Muscle of back (tissue), 13 donors: ENCODE measurements around the gene USPL1. TPM values are rescaled to one million over a fixed set of nuclear protein-coding genes. Genes with fewer than 3 reads are reported as not detected.
"Not testable (repeated sequence)": the region's sequence is repeated elsewhere in the genome, so short reads cannot be mapped to it uniquely, and the experiment has no call there.

Experiments used
- DNase-seq, 3 donors: peaks; one replicate each; pipeline versions ENCODE4 v3.0.0 to v3.0.0-alpha.2; 2013
- long read RNA-seq, 9 donors: transcript quantifications; one replicate each; lab custom pipeline, GENCODE V29; 2026
- polyA plus RNA-seq, 10 donors: library from polyadenylated mRNA; unstranded; fragments of 120-200 nt; gene quantifications; one replicate each; pipeline ENCODE4 v1.2.1, GENCODE V29; 2013; ENCODE audit not compliant: insufficient read length in 10 of 10

USPL1 gene
- polyA plus RNA-seq, result 10 to 100 TPM; 12.9 to 21.6 (median 17.2) TPM
- long read RNA-seq, donor 1, partial matches to known transcripts, result 0 of 2 reads
- long read RNA-seq, donor 1, other reads (novel, unspliced or antisense), result 0 of 2 reads
- long read RNA-seq, donor 2, partial matches to known transcripts, result 0 of 2 reads
- long read RNA-seq, donor 2, other reads (novel, unspliced or antisense), result 0 of 2 reads
- long read RNA-seq, donor 3, result 0 reads
- long read RNA-seq, donor 4, result 0 reads
- long read RNA-seq, donor 5, partial matches to known transcripts, result 0 of 2 reads
- long read RNA-seq, donor 5, other reads (novel, unspliced or antisense), result 0 of 2 reads
- long read RNA-seq, donor 6, result 0 reads
- long read RNA-seq, donor 7, partial matches to known transcripts, result 0 of 2 reads
- long read RNA-seq, donor 7, other reads (novel, unspliced or antisense), result 0 of 2 reads
- long read RNA-seq, donor 8, partial matches to known transcripts, result 0 of 2 reads
- long read RNA-seq, donor 8, other reads (novel, unspliced or antisense), result 0 of 2 reads
- long read RNA-seq, donor 9, result 0 reads

DNA sequence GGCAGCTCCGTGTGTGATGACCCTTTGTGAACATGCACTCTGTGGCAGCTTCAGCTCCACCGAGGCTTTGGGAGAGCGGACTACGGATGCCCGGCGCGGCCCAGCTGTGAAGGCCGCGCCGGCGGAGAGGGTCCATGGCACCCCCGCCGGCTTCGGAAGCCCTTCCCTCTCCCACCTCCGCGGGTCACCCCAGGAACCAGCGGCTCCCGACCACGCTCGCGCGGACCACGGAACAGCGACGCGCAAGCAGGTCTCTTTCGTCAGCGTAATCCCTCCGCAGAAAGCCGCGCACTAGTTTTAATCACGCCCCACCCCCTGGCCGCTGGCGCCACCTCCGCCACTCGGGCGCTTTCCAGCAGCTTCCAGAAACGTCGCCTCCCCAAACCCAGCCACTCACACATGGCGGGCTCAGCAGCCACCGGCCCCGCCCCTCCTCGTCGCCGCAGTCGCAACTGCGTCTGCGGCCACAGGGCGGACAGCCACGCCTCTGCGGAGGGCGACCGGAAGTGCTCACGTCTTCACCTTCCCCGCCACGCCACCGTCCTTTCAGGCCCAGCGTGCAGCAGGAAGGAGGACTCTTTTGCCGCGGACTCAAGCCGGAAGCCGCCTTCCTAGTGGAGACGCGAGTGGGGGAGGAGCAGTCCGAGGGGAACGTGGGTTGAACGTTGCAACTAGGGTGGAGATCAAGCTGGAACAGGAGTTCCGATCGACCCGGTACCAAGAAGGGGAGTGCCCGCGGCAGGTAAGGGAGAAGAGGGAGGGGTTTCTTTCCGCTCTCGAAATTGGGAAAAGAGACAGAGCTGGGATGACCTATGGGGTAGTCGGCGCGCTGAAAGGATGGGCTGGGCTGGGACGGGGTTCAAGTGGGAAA, at the start of gene USPL1:
TSS of gene USPL1 (plus strand) at position 606 of the 871 bp plus-strand sequence. CDS start 3,221 bp downstream, outside the sequence.
- DNase-seq, result peak; percentile 99 to 100 (median 99)

GRCh38 chr13:30569901-30570576, 47.7 kb upstream of the USPL1 start:
- DNase-seq, result peak; percentile 44 to 85 (median 55)

DNA sequence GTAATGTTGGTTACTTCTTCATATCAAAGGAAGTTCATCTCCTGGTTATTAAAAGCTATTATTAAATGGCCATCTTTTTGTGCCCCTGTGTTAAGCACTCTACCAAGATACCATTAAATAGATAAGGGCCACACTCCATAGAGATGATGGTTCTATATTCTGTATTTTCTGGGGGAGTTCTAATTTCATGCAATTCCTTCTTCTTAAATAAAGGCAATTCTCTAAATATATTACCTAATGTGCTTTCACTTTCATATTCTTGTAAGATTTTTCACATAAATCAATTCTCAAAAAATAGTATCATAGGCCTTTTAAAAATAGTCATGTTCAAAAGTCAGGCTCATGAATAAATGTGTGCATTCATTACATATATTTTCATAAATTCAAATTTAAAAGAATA, 47.0 kb upstream of the USPL1 start:
- no peak for DNase-seq

DNA sequence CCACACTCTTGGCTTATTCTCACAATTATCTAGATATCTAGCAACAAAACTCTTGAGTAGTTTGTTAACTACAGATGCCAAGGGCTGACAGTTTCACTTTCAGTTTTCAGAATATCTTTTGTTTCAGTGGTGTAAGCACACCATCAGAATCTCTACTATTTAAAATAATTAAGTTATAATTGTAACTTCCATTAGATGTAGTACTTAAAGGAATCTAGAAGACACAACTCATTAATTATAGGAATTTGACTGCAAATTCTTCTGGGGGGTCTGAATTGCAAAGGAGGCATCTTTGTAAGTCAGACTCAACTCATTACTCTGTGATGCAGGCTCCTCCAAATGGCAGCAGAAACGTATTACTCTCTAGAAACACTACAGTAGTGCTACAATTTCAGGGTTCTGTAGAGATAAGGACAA, 44.9 kb upstream of the USPL1 start:
- peak; percentile 55 to 83 (median 62) for DNase-seq

GRCh38 chr13:30576528-30576927, 41.2 kb upstream of the USPL1 start:
- DNase-seq, result peak in 1 of 3 donors; percentile 25

- DNase-seq, result peak in 1 of 3 donors; percentile 64
Observed at GRCh38 chr13:30577401-30577852, 40.3 kb upstream of the USPL1 start.

- DNase-seq, result no peak
Observed at GRCh38 chr13:30580852-30581502, 36.7 kb upstream of the USPL1 start.

GRCh38 chr13:30581582-30581981, 36.1 kb upstream of the USPL1 start:
- DNase-seq, result no peak

- no peak for DNase-seq
Observed at GRCh38 chr13:30584051-30584731, 33.5 kb upstream of the USPL1 start.

- DNase-seq, result no peak
Observed at GRCh38 chr13:30585748-30586262, 31.9 kb upstream of the USPL1 start.

DNA sequence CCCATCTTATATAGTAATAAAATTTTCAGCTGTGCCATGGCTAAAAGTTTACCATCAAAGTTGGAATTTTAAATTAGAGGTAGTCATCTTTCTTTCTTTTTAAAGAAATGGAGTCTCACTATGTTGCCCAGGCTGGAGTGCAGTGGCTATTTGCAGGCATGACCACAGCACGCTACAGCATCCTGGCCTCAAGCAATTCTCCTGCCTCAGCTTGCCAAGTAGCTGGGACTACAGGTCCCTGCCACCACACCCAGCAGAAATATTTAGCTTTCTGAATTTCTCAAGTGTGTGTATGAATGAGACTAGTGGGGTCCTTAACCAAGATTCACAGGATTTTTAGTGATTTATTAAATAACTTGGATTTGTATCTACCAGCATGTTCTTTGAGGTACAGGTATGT, 30.5 kb upstream of the USPL1 start:
- DNase-seq, result no peak

DNA sequence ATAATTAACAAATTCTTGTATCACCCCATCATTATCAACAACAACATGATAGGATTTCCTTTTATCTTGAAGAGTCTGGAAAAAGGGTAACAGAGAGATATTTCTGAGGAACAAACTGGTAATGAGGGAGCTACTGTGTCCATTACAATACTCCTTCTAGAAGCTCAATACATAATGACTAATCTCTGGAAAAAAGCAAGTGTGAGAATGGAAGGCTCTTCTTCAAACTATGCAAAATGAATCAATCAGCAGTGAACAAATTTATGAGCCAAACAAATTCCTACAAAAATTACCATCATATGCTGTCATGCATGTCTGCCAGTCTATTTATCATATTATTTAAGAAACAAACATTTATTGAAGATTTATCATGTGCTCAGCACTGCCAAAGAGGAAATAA, 30.0 kb upstream of the USPL1 start:
- no peak for DNase-seq

- no peak for DNase-seq
Observed at GRCh38 chr13:30593001-30593400, 24.7 kb upstream of the USPL1 start.

GRCh38 chr13:30600496-30600895, 17.2 kb upstream of the USPL1 start:
- no peak for DNase-seq

- DNase-seq, result no peak
Observed at GRCh38 chr13:30601836-30602235, 15.9 kb upstream of the USPL1 start.

DNA sequence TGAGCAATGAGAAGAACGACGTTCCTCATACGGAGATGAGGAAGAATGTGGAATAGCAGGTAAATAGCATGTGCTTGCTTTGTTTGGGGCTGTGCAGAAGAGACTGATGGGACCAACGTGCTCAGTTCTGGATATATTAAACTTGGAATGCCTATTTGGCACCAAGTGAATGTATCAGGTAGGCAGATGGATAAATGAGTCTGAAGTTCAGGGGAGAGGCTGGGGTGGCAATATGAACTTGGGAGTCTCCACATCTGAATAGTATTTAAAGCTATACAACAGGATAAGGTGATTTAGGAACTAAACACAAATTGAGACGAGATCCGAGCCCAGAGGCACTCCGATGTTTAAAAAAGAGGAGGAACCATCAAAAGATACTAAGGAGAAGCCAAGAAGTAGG, 12.7 kb upstream of the USPL1 start:
- DNase-seq, result no peak

DNA sequence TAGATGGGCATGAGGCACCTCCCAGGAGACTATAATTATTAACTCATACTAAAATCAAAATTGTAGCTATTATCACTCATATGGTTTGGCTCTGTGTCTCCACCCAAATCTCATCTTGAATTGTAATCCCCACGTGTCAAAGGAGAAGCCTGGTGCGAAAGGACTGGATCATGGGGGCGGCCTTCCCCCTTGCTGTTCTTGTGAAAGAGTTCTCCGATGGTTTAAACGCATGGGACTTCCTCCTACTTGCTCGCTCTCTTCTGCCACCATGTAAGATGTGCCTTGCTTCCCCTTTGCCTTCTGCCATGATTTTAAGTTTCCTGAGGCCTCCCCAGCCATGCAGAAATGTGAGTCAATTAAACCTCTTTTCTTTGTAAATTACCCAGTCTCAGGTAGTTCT, 10.5 kb upstream of the USPL1 start:
- not testable (repeated sequence) for DNase-seq

GRCh38 chr13:30607908-30608307, 9.8 kb upstream of the USPL1 start:
- DNase-seq, result peak in 2 of 3 donors; percentile 13 to 27

GRCh38 chr13:30608364-30608763, 9.4 kb upstream of the USPL1 start:
- DNase-seq, result peak in 2 of 3 donors; percentile 63 to 82

GRCh38 chr13:30610311-30610710, 7.4 kb upstream of the USPL1 start:
- no peak for DNase-seq
